SW 1271 (cell line): ENCODE measurements around the gene KLHL34.

Source experiments
- DNase-seq, 2 experiments: peaks; one replicate each; lab custom pipeline; 2025; lab: John Stamatoyannopoulos, UW

The KLHL34 gene

GRCh38 chrX:21658152-21658737, at the start of gene KLHL34:
TSS of gene KLHL34 (minus strand) at chrX:21658330. CDS start at chrX:21657788, 542 bp downstream.
- DNase-seq: no peak

- DNase-seq: no peak
These were observed 47.1 kb upstream of the KLHL34 start for GRCh38 chrX:21705225-21705624.

GRCh38 chrX:21702725-21703124, 44.6 kb upstream of the KLHL34 start:
- DNase-seq: no peak

GRCh38 chrX:21700967-21701366, 42.8 kb upstream of the KLHL34 start:
- DNase-seq: no peak

- no peak for DNase-seq
These were observed 42.1 kb upstream of the KLHL34 start for GRCh38 chrX:21700275-21700674.

GRCh38 chrX:21699136-21699535, 41.0 kb upstream of the KLHL34 start:
- no peak for DNase-seq

- no peak for DNase-seq
These were observed 40.1 kb upstream of the KLHL34 start for GRCh38 chrX:21698272-21698671.

- DNase-seq: no peak
These were observed 33.4 kb upstream of the KLHL34 start for GRCh38 chrX:21691512-21692018.

GRCh38 chrX:21683941-21684340, 25.8 kb upstream of the KLHL34 start:
- no peak for DNase-seq

- no peak for DNase-seq
These were observed 20.0 kb upstream of the KLHL34 start for GRCh38 chrX:21678048-21678612.

- DNase-seq: no peak
These were observed 17.8 kb upstream of the KLHL34 start for GRCh38 chrX:21675931-21676330.

GRCh38 chrX:21674430-21675186, 16.5 kb upstream of the KLHL34 start:
- DNase-seq: no peak

- DNase-seq: no peak
These were observed 8.5 kb upstream of the KLHL34 start for GRCh38 chrX:21666679-21667078.

- no peak for DNase-seq
These were observed 8.1 kb upstream of the KLHL34 start for GRCh38 chrX:21666252-21666651.

GRCh38 chrX:21662761-21663160, 4.6 kb upstream of the KLHL34 start:
- no peak for DNase-seq

GRCh38 chrX:21661316-21661715, 3.2 kb upstream of the KLHL34 start:
- no peak for DNase-seq

- no peak for DNase-seq
These were observed 2.0 kb upstream of the KLHL34 start for GRCh38 chrX:21660156-21660555.

- no peak for DNase-seq
These were observed 1.2 kb upstream of the KLHL34 start for GRCh38 chrX:21659320-21659719.

GRCh38 chrX:21658746-21659145, 616 bp upstream of the KLHL34 start:
- no peak for DNase-seq

- DNase-seq: no peak
These were observed 595 bp downstream of the KLHL34 start for GRCh38 chrX:21657318-21658151.

GRCh38 chrX:21656587-21657317, 1.4 kb downstream of the KLHL34 start:
- DNase-seq: no peak
